C4-2B (cell line): ENCODE measurements around the gene CEBPE.

Source experiments
- CTCF ChIP-seq: fragments of 450-650 bp; conservative IDR thresholded peaks from 2 replicates; pipeline ENCODE4 v1.5.1; 2017; ENCODE audit warnings: mild to moderate bottlenecking
- ZFX ChIP-seq: fragments of 450-650 bp; IDR thresholded peaks from 2 replicates; pipeline ENCODE4 v1.6.1; 2017

DNA sequence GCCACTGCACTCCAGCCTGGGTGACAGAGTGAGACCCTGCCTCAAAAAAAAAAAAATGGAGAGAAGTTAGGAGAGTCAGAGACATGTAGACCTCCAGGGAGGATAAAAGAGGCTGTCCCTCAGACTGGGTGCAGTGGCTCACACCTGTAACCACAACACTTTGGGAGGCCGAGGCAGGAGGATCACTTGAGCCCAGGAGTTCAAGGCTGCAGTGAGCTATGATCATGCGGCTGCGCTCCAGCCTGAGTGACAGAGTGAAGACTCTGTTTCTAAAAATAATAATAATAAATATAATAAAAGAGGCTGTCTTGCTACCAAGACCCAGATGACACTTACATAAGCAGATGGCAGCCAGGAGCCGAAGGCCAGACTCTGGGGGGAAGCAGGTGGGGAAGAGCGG is 45.9 kb upstream of the CEBPE start:
- TF ChIP-seq CTCF (no peak), ZFX (no peak)
